HG02970 (cell line): ENCODE measurements around the gene TOMM7.
"Not testable (repeated sequence)": the region's sequence is repeated elsewhere in the genome, so short reads cannot be mapped to it uniquely, and the experiment has no call there.

Source experiments
- ATAC-seq: cut with Tn5 transposase; IDR thresholded peaks from one replicate; pipeline ENCODE4 v1.9.1; 2021; ENCODE audit warnings: mild to moderate bottlenecking, moderate library complexity, moderate number of reproducible peaks; ENCODE audit not compliant: unreplicated experiment, low FRiP score

The TOMM7 gene

GRCh38 chr7:22826593-22826992 is 3.9 kb upstream of the TOMM7 start:
- no peak for ATAC-seq

- no peak for ATAC-seq
Measured at GRCh38 chr7:22824760-22825159, 2.1 kb upstream of the TOMM7 start.

- no peak for ATAC-seq
Measured at GRCh38 chr7:22823142-22823497, 471 bp upstream of the TOMM7 start.

- no peak for ATAC-seq
Measured at GRCh38 chr7:22821702-22822485, 755 bp downstream of the TOMM7 start.

- no peak for ATAC-seq
Measured at GRCh38 chr7:22819476-22819875, 3.2 kb downstream of the TOMM7 start.

- no peak for ATAC-seq
Measured at GRCh38 chr7:22814261-22815208, 8.1 kb downstream of the TOMM7 start.

GRCh38 chr7:22812353-22812752 is 10.3 kb downstream of the TOMM7 start:
- ATAC-seq: no peak

- ATAC-seq: no peak
Measured at GRCh38 chr7:22811746-22812280, 10.8 kb downstream of the TOMM7 start.

GRCh38 chr7:22810843-22811242 is 11.8 kb downstream of the TOMM7 start:
- no peak for ATAC-seq

- ATAC-seq: no peak
Measured at GRCh38 chr7:22809902-22810642, 12.6 kb downstream of the TOMM7 start.

GRCh38 chr7:22808140-22808539 is 14.5 kb downstream of the TOMM7 start:
- no peak for ATAC-seq

- ATAC-seq: no peak
Measured at GRCh38 chr7:22806752-22807151, 15.9 kb downstream of the TOMM7 start.

GRCh38 chr7:22805227-22805626 is 17.4 kb downstream of the TOMM7 start:
- ATAC-seq: no peak

- not testable (repeated sequence) for ATAC-seq
Measured at GRCh38 chr7:22802831-22803230, 19.8 kb downstream of the TOMM7 start.

- ATAC-seq: no peak
Measured at GRCh38 chr7:22802426-22802825, 20.2 kb downstream of the TOMM7 start.

- no peak for ATAC-seq
Measured at GRCh38 chr7:22801912-22802311, 20.7 kb downstream of the TOMM7 start.

- no peak for ATAC-seq
Measured at GRCh38 chr7:22799633-22800032, 23.0 kb downstream of the TOMM7 start.

GRCh38 chr7:22793593-22794462 is 28.8 kb downstream of the TOMM7 start:
- ATAC-seq: no peak
